Measurements from ENCODE around the gene MIS18BP1. TPM values are rescaled to one million over a fixed set of nuclear protein-coding genes. Genes with fewer than 3 reads are reported as not detected.
A peak's percentile ranks its signal among the peaks of the same experiment; 100 is the strongest.

MIS18BP1 gene
- total RNA-seq, 1 experiment from 2014 or later: 21.1 TPM

GRCh38 chr14:45201905-45202304, 51.1 kb downstream of the MIS18BP1 start:
- H3K9me3 ChIP-seq (ENCODE audit: control insufficient read depth, insufficient read depth, low read depth, low read length): no peaks in the 10 kb centered on the region
- in situ Hi-C loops (cut with HindIII; ENCODE audit: low pct_unique_long_range_greater_than_20kb, low sequenced_read_pairs) (no loop called here), intact Hi-C loops (cut with micrococcal nuclease; ENCODE audit: unreplicated experiment) (no loop called here)
- TF ChIP-seq, protein P1, sequence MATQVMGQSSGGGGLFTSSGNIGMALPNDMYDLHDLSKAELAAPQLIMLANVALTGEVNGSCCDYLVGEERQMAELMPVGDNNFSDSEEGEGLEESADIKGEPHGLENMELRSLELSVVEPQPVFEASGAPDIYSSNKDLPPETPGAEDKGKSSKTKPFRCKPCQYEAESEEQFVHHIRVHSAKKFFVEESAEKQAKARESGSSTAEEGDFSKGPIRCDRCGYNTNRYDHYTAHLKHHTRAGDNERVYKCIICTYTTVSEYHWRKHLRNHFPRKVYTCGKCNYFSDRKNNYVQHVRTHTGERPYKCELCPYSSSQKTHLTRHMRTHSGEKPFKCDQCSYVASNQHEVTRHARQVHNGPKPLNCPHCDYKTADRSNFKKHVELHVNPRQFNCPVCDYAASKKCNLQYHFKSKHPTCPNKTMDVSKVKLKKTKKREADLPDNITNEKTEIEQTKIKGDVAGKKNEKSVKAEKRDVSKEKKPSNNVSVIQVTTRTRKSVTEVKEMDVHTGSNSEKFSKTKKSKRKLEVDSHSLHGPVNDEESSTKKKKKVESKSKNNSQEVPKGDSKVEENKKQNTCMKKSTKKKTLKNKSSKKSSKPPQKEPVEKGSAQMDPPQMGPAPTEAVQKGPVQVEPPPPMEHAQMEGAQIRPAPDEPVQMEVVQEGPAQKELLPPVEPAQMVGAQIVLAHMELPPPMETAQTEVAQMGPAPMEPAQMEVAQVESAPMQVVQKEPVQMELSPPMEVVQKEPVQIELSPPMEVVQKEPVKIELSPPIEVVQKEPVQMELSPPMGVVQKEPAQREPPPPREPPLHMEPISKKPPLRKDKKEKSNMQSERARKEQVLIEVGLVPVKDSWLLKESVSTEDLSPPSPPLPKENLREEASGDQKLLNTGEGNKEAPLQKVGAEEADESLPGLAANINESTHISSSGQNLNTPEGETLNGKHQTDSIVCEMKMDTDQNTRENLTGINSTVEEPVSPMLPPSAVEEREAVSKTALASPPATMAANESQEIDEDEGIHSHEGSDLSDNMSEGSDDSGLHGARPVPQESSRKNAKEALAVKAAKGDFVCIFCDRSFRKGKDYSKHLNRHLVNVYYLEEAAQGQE (IDR thresholded peaks at IDR 0.05; ENCODE audit: insufficient read depth in 1 of 2, low read depth in 2 of 2, low read length in 1 of 2): no peak
- TF ChIP-seq SIN3A (IDR thresholded peaks at IDR 0.05; ENCODE audit: borderline replicate concordance, insufficient read depth, low read depth, low read length) (no peak), POLR2AphosphoS5 (IDR thresholded peaks at IDR 0.05; ENCODE audit: low read depth, low read length) (no peak), TCF7L2 (IDR thresholded peaks at IDR 0.05; ENCODE audit: low read depth, low read length) (no peak)
- TF ChIP-seq, protein P2, sequence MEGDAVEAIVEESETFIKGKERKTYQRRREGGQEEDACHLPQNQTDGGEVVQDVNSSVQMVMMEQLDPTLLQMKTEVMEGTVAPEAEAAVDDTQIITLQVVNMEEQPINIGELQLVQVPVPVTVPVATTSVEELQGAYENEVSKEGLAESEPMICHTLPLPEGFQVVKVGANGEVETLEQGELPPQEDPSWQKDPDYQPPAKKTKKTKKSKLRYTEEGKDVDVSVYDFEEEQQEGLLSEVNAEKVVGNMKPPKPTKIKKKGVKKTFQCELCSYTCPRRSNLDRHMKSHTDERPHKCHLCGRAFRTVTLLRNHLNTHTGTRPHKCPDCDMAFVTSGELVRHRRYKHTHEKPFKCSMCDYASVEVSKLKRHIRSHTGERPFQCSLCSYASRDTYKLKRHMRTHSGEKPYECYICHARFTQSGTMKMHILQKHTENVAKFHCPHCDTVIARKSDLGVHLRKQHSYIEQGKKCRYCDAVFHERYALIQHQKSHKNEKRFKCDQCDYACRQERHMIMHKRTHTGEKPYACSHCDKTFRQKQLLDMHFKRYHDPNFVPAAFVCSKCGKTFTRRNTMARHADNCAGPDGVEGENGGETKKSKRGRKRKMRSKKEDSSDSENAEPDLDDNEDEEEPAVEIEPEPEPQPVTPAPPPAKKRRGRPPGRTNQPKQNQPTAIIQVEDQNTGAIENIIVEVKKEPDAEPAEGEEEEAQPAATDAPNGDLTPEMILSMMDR (IDR thresholded peaks at IDR 0.05): peak; percentile 31
- no peak overlapping the region for H3K4me3 ChIP-seq (ENCODE audit: low read depth in 2 of 2, low read length in 2 of 2)
- ChIA-PET POLR2A (no interaction called here), CTCF (no interaction called here)
- peaks cover 6% of the 10 kb centered on the region; the same call in 1 of the 2 replicates for H3K36me3 ChIP-seq (ENCODE audit: control insufficient read depth, insufficient read depth, low read length)
- DNase-seq (ENCODE audit: low read depth, low spot score) (no peak), ATAC-seq (no peak; the same call in 1 of the 2 replicates)
- no peaks in the 10 kb centered on the region for H3K27me3 ChIP-seq (ENCODE audit: control insufficient read depth, insufficient read depth, low read length)
- H3K27ac ChIP-seq (ENCODE audit: low read length): no peak overlapping the region
- no peaks in the 10 kb centered on the region for H3K4me1 ChIP-seq (ENCODE audit: control insufficient read depth, insufficient read depth, low read length)
- no TSS peak for BruUV-seq (replicated peaks)

- BruUV-seq (replicated peaks): no TSS peak
- no peaks in the 10 kb centered on the region for H3K9me3 ChIP-seq (ENCODE audit: control insufficient read depth, insufficient read depth, low read depth, low read length)
- H3K27ac ChIP-seq (ENCODE audit: low read length): no peak overlapping the region
- DNase-seq (ENCODE audit: low read depth, low spot score): no peak
- H3K4me3 ChIP-seq (ENCODE audit: low read depth in 2 of 2, low read length in 2 of 2): no peak overlapping the region
- H3K27me3 ChIP-seq (ENCODE audit: control insufficient read depth, insufficient read depth, low read length): no peaks in the 10 kb centered on the region
- CTCF ChIA-PET: no interaction called here
- POLR2A ChIA-PET: no interaction called here
- intact Hi-C loops (cut with micrococcal nuclease; ENCODE audit: unreplicated experiment) (no loop called here), in situ Hi-C loops (cut with HindIII; ENCODE audit: low pct_unique_long_range_greater_than_20kb, low sequenced_read_pairs) (no loop called here)
- no peak for ATAC-seq
- TF ChIP-seq, protein P1 (IDR thresholded peaks at IDR 0.05; ENCODE audit: insufficient read depth in 1 of 2, low read depth in 2 of 2, low read length in 1 of 2): no peak
- no peaks in the 10 kb centered on the region for H3K4me1 ChIP-seq (ENCODE audit: control insufficient read depth, insufficient read depth, low read length)
- peaks cover 6% of the 10 kb centered on the region; the same call in 1 of the 2 replicates for H3K36me3 ChIP-seq (ENCODE audit: control insufficient read depth, insufficient read depth, low read length)
Measured at GRCh38 chr14:45199230-45199629, 53.8 kb downstream of the MIS18BP1 start.
